Kidney (tissue), 14 donors: ENCODE measurements around the gene FAM20C. TPM values are rescaled to one million over a fixed set of nuclear protein-coding genes. Genes with fewer than 3 reads are reported as not detected.

ENCODE experiments used
- DNase-seq, 5 donors: peaks; one replicate each; pipeline ENCODE4 v3.0.0-alpha.2; 2013 to 2020
- FAIRE-seq: peaks from 2 replicates; lab custom pipeline; 2012; peaks lifted over from hg19 to GRCh38; lab: Jason Lieb, UNC
- H3K27ac ChIP-seq, 2 donors: one replicate each; pipeline ENCODE4 v1.7.0; 2013; ENCODE audit warnings: low read depth in 2 of 2, low read length in 2 of 2, inconsistent platforms in 1 of 2
- H3K27me3 ChIP-seq: one replicate; pipeline ENCODE4 v1.7.1; 2013; ENCODE audit warnings: low read length, inconsistent platforms; ENCODE audit not compliant: control insufficient read depth, insufficient read depth
- H3K36me3 ChIP-seq, 3 donors: one replicate each; pipeline versions ENCODE4 v1.7.0 to v1.7.1; 2013; ENCODE audit warnings: low read length in 3 of 3, control low read depth in 1 of 3, inconsistent platforms in 1 of 3; ENCODE audit not compliant: insufficient read depth in 3 of 3, control insufficient read depth in 2 of 3
- H3K4me1 ChIP-seq, 3 donors: one replicate each; pipeline versions ENCODE4 v1.7.0 to v1.7.1; 2013; ENCODE audit warnings: low read length in 3 of 3, inconsistent platforms in 1 of 3, low read depth in 1 of 3; ENCODE audit not compliant: control insufficient read depth in 2 of 3, insufficient read depth in 2 of 3
- H3K4me3 ChIP-seq, 3 donors: one replicate each; pipeline versions ENCODE4 v1.7.0 to v1.8.1; 2013; ENCODE audit warnings: low read length in 3 of 3, control low read depth in 1 of 3, inconsistent platforms in 1 of 3
- H3K9ac ChIP-seq, 3 donors: one replicate each; pipeline versions ENCODE4 v1.7.0 to v1.7.1; 2013; ENCODE audit warnings: low read length in 3 of 3, control low read depth in 1 of 3, inconsistent platforms in 1 of 3
- H3K9me3 ChIP-seq, 3 donors: one replicate each; pipeline versions ENCODE4 v1.7.0 to v1.7.1; 2013; ENCODE audit warnings: low read length in 3 of 3, control low read depth in 1 of 3, inconsistent platforms in 1 of 3; ENCODE audit not compliant: control insufficient read depth in 2 of 3, insufficient read depth in 1 of 3
- CTCF ChIP-seq: IDR thresholded peaks from 3 replicates; pipeline ENCODE4 v1.5.1; 2012; ENCODE audit warnings: mild to moderate bottlenecking, moderate library complexity, borderline replicate concordance; ENCODE audit not compliant: insufficient read depth; ENCODE audit errors: extremely low read depth
- intact Hi-C: fragments of 100-400 bp; cut with DNase I; formaldehyde crosslinking; loops from one replicate; pipeline ENCODE4 v1.11.1; 2022
- polyA plus RNA-seq: library from polyadenylated mRNA; stranded (reverse); fragments of 350-450 nt; fragmentation: Illumina TruSeq; extraction: RNeasy Lipid Tissue Mini Kit (QIAGEN cat#74804); gene quantifications from one replicate; pipeline ENCODE4 v1.2.3, GENCODE V29; 2014; ENCODE audit warnings: low read depth, low replicate concordance; ENCODE audit not compliant: insufficient read depth
- total RNA-seq: library from RNA; stranded (reverse); fragmentation: NEBNext Ultra II Directional; extraction: Animal tissue kit (Norgen Biotek cat#: 25700); gene quantifications from one replicate; pipeline ENCODE4 v1.2.1, GENCODE V29; 2021
- donor health status: control.
- donor health status: control.
- donor health status: control.
- donor health status: control.
- donor health status: control.
- donor health status: DM: yes; HTN: yes; CAD: no.
- donor health status: Normal renal cell carcinoma (clear cell type).

The FAM20C gene
- total and polyA plus RNA-seq, 2 donors from 2014 or later = 84.9 to 114 TPM

GRCh38 chr7:196778-197321 is 4.5 kb downstream of the FAM20C start:
- Histone ChIP-seq H3K27me3 (no peaks in the 10 kb centered on the region), H3K9me3 (no peaks in the 10 kb centered on the region), H3K9ac (no peak overlapping the region), H3K27ac (no peak overlapping the region), H3K4me1 (peaks cover 0 to 37% (median 26%) of the 10 kb centered on the region in 3 donors), H3K36me3 (peaks cover 0 to 52% (median 26%) of the 10 kb centered on the region in 3 donors), H3K4me3 (peak overlapping the region in 1 of 3 donors; percentile 85)
- TF ChIP-seq CTCF = no peak
- DNase-seq (peak in 3 of 5 donors; percentile 49 to 65 (median 59)), FAIRE-seq (no peak)
- intact Hi-C loops = no loop called here

- no peak for DNase-seq
- no peak overlapping the region for H3K27ac ChIP-seq
- no peaks in the 10 kb centered on the region for H3K9me3 ChIP-seq
- H3K27me3 ChIP-seq = no peaks in the 10 kb centered on the region
- no peak for TF ChIP-seq CTCF
- H3K36me3 ChIP-seq = peaks cover 0 to 53% (median 27%) of the 10 kb centered on the region in 3 donors
- H3K9ac ChIP-seq = no peak overlapping the region
- intact Hi-C loops = no loop called here
- peaks cover 0 to 37% (median 26%) of the 10 kb centered on the region in 3 donors for H3K4me1 ChIP-seq
- FAIRE-seq = no peak
- H3K4me3 ChIP-seq = peak overlapping the region in 1 of 3 donors; percentile 85
Observed at GRCh38 chr7:197413-198335, 5.3 kb downstream of the FAM20C start.

GRCh38 chr7:199483-200249 is 7.3 kb downstream of the FAM20C start:
- H3K36me3 ChIP-seq = peaks cover 0 to 59% (median 32%) of the 10 kb centered on the region in 3 donors
- no peaks in the 10 kb centered on the region for H3K27me3 ChIP-seq
- peaks cover 0 to 33% (median 26%) of the 10 kb centered on the region in 3 donors for H3K4me1 ChIP-seq
- no peak for DNase-seq
- FAIRE-seq = no peak
- no peak overlapping the region for H3K27ac ChIP-seq
- no peak overlapping the region for H3K9ac ChIP-seq
- no peak overlapping the region for H3K4me3 ChIP-seq
- intact Hi-C loops = no loop called here
- H3K9me3 ChIP-seq = no peaks in the 10 kb centered on the region
- TF ChIP-seq CTCF = no peak
